Tibial nerve (tissue), 4 donors: ENCODE measurements around the gene TMEM185B.

Experiments
- EP300 ChIP-seq, 2 donors: sonication (generic); formaldehyde crosslinking; IDR thresholded peaks; one replicate each; pipeline ENCODE4 v1.6.1; 2017; ENCODE audit warnings: antibody characterized with exemption in 2 of 2, mild to moderate bottlenecking in 1 of 2
- POLR2A ChIP-seq, 2 donors: fragments of 450-650 bp; IDR thresholded peaks; one replicate each; pipeline ENCODE4 v1.6.1; 2017; ENCODE audit warnings: antibody characterized with exemption in 2 of 2, mild to moderate bottlenecking in 2 of 2, moderate library complexity in 2 of 2
- TF ChIP-seq, protein P1 (sequence below), 5 experiments: fragments of 200-600 bp in 3 of 5; fragments of 450-650 bp in 2 of 5; sonication (generic) in 3 of 5; IDR thresholded peaks; one replicate each; pipeline ENCODE4 v1.5.1; 2016 to 2019; ENCODE audit warnings: antibody characterized with exemption in 5 of 5, mild to moderate bottlenecking in 3 of 5, moderate library complexity in 2 of 5

- TF ChIP-seq, protein P1, sequence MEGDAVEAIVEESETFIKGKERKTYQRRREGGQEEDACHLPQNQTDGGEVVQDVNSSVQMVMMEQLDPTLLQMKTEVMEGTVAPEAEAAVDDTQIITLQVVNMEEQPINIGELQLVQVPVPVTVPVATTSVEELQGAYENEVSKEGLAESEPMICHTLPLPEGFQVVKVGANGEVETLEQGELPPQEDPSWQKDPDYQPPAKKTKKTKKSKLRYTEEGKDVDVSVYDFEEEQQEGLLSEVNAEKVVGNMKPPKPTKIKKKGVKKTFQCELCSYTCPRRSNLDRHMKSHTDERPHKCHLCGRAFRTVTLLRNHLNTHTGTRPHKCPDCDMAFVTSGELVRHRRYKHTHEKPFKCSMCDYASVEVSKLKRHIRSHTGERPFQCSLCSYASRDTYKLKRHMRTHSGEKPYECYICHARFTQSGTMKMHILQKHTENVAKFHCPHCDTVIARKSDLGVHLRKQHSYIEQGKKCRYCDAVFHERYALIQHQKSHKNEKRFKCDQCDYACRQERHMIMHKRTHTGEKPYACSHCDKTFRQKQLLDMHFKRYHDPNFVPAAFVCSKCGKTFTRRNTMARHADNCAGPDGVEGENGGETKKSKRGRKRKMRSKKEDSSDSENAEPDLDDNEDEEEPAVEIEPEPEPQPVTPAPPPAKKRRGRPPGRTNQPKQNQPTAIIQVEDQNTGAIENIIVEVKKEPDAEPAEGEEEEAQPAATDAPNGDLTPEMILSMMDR (IDR thresholded peaks at IDR 0.05): no peak
- TF ChIP-seq EP300 (IDR thresholded peaks at IDR 0.05): no peak
- TF ChIP-seq POLR2A (IDR thresholded peaks at IDR 0.05): no peak
Observed at GRCh38 chr2:120262761-120263428, 39.7 kb upstream of the TMEM185B start.
